ENCODE data around the gene CD99.

Gene CD99

GRCh38 chrX:2682565-2683177 lies 8.4 kb upstream of the CD99 start:
- Histone ChIP-seq H3K9me2 (replicated peaks; ENCODE audit: insufficient read depth, low read length) (no peaks in the 10 kb centered on the region), H4K20me1 (ENCODE audit: low read depth, low read length) (no peaks in the 10 kb centered on the region), H3K79me2 (ENCODE audit: insufficient read depth, low read length) (no peaks in the 10 kb centered on the region), H3K36me3 (ENCODE audit: low read length) (no peaks in the 10 kb centered on the region), H2AFZ (ENCODE audit: low read depth, low read length, severe bottlenecking) (no peak overlapping the region), H3K27me3 (ENCODE audit: low read length) (no peaks in the 10 kb centered on the region), H3K9ac (ENCODE audit: low read length) (no peak overlapping the region), H3K9me3 (ENCODE audit: insufficient read depth, low read length) (no peaks in the 10 kb centered on the region), H3K4me3 (ENCODE audit: insufficient read depth, low read length, poor library complexity, severe bottlenecking) (no peak overlapping the region), H3K27ac (ENCODE audit: low read depth, low read length) (no peak overlapping the region), H3K4me2 (ENCODE audit: low read depth, low read length, poor library complexity, severe bottlenecking) (no peak overlapping the region), H3F3A (ENCODE audit: insufficient read depth) (no peaks in the 10 kb centered on the region)
- TF ChIP-seq CTCF (IDR thresholded peaks at IDR 0.05; ENCODE audit: insufficient read depth, low read length, poor library complexity, severe bottlenecking) = no peak
- TF ChIP-seq EZH2phosphoT487 (conservative IDR thresholded peaks at IDR 0.05; ENCODE audit: low read length) = no peak

- no peaks in the 10 kb centered on the region for H3F3A ChIP-seq (ENCODE audit: insufficient read depth)
- H3K9ac ChIP-seq (ENCODE audit: low read length) = no peak overlapping the region
- no peak overlapping the region for H3K4me2 ChIP-seq (ENCODE audit: low read depth, low read length, poor library complexity, severe bottlenecking)
These were observed 6.8 kb upstream of the CD99 start for GRCh38 chrX:2684256-2684655.

GRCh38 chrX:2685886-2686285 lies 5.2 kb upstream of the CD99 start:
- Histone ChIP-seq H3K27ac (ENCODE audit: low read depth, low read length) (no peak overlapping the region), H3K36me3 (ENCODE audit: low read length) (no peaks in the 10 kb centered on the region), H3K9me2 (replicated peaks; ENCODE audit: insufficient read depth, low read length) (no peaks in the 10 kb centered on the region), H2AFZ (ENCODE audit: low read depth, low read length, severe bottlenecking) (no peak overlapping the region), H3F3A (ENCODE audit: insufficient read depth) (no peaks in the 10 kb centered on the region), H3K79me2 (ENCODE audit: insufficient read depth, low read length) (no peaks in the 10 kb centered on the region), H3K9me3 (ENCODE audit: insufficient read depth, low read length) (no peaks in the 10 kb centered on the region), H3K9ac (ENCODE audit: low read length) (no peak overlapping the region), H3K4me2 (ENCODE audit: low read depth, low read length, poor library complexity, severe bottlenecking) (no peak overlapping the region), H3K4me3 (ENCODE audit: insufficient read depth, low read length, poor library complexity, severe bottlenecking) (no peak overlapping the region), H3K27me3 (ENCODE audit: low read length) (no peaks in the 10 kb centered on the region), H4K20me1 (ENCODE audit: low read depth, low read length) (no peaks in the 10 kb centered on the region)
- no peak for TF ChIP-seq CTCF (IDR thresholded peaks at IDR 0.05; ENCODE audit: insufficient read depth, low read length, poor library complexity, severe bottlenecking)
- no peak for TF ChIP-seq EZH2phosphoT487 (conservative IDR thresholded peaks at IDR 0.05; ENCODE audit: low read length)

More at GRCh38 chrX:2684256-2684655, 6.8 kb upstream of the CD99 start:
- Histone ChIP-seq H3K4me3 (ENCODE audit: insufficient read depth, low read length, poor library complexity, severe bottlenecking) (no peak overlapping the region), H3K27me3 (ENCODE audit: low read length) (no peaks in the 10 kb centered on the region), H3K9me3 (ENCODE audit: insufficient read depth, low read length) (no peaks in the 10 kb centered on the region), H4K20me1 (ENCODE audit: low read depth, low read length) (no peaks in the 10 kb centered on the region), H3K79me2 (ENCODE audit: insufficient read depth, low read length) (no peaks in the 10 kb centered on the region), H3K36me3 (ENCODE audit: low read length) (no peaks in the 10 kb centered on the region), H2AFZ (ENCODE audit: low read depth, low read length, severe bottlenecking) (no peak overlapping the region), H3K9me2 (replicated peaks; ENCODE audit: insufficient read depth, low read length) (no peaks in the 10 kb centered on the region), H3K27ac (ENCODE audit: low read depth, low read length) (no peak overlapping the region)
- no peak for TF ChIP-seq CTCF (IDR thresholded peaks at IDR 0.05; ENCODE audit: insufficient read depth, low read length, poor library complexity, severe bottlenecking)
- TF ChIP-seq EZH2phosphoT487 (conservative IDR thresholded peaks at IDR 0.05; ENCODE audit: low read length) = no peak

Measured in SU-DHL-6 (cell line).